Transverse colon (tissue), 4 donors: ENCODE results near the gene GPR33. TPM values are rescaled to one million over a fixed set of nuclear protein-coding genes. Genes with fewer than 3 reads are reported as not detected.
A peak's percentile ranks its signal among the peaks of the same experiment; 100 is the strongest.

Experiments
- DNase-seq: peaks from one replicate; pipeline ENCODE4 v3.0.0-alpha.2; 2019
- H3K27ac ChIP-seq, 4 donors: fragments of 200-600 bp; sonication (generic); 2 replicates each; pipeline ENCODE4 v1.5.1; 2016 to 2018; ENCODE audit warnings: inconsistent platforms in 4 of 4
- H3K27me3 ChIP-seq: fragments of 200-600 bp; sonication (generic); 2 replicates; pipeline ENCODE4 v1.5.1; 2017; ENCODE audit warnings: inconsistent platforms
- H3K36me3 ChIP-seq, 4 donors: fragments of 200-600 bp; sonication (generic); 2 replicates each; pipeline ENCODE4 v1.5.1; 2017 to 2019; ENCODE audit warnings: inconsistent platforms in 4 of 4
- H3K4me1 ChIP-seq, 4 donors: fragments of 200-600 bp; sonication (generic); 2 replicates each; pipeline ENCODE4 v1.5.1; 2017 to 2020; ENCODE audit warnings: inconsistent platforms in 4 of 4
- H3K4me3 ChIP-seq, 4 donors: fragments of 200-600 bp; sonication (generic); 1 replicate in 1 of 4; 2 replicates in 3 of 4; pipeline versions ENCODE4 v1.5.1 to v1.6.1; 2017 to 2019; ENCODE audit warnings: inconsistent platforms in 4 of 4
- H3K9me3 ChIP-seq, 2 donors: fragments of 200-600 bp; sonication (generic); 2 replicates each; pipeline ENCODE4 v1.5.1; 2017 to 2019; ENCODE audit warnings: inconsistent platforms in 2 of 2
- EP300 ChIP-seq: sonication (generic); formaldehyde crosslinking; IDR thresholded peaks from one replicate; pipeline ENCODE4 v1.6.1; 2017; ENCODE audit warnings: antibody characterized with exemption, low read depth
- POLR2A ChIP-seq: fragments of 450-650 bp; IDR thresholded peaks from one replicate; pipeline ENCODE4 v1.6.1; 2016; ENCODE audit warnings: antibody characterized with exemption, mild to moderate bottlenecking, moderate library complexity
- POLR2AphosphoS5 ChIP-seq, 3 donors: sonication (generic); formaldehyde crosslinking; IDR thresholded peaks; one replicate each; pipeline ENCODE4 v1.6.1; 2016; ENCODE audit warnings: antibody characterized with exemption in 3 of 3
- WGBS, 2 donors: methylation state at CpG; one replicate each; pipeline ENCODE4 v1.1.5; 2018; ENCODE audit warnings: low coverage in 1 of 2; 5-methylcytosine and 5-hydroxymethylcytosine counted together
- in situ Hi-C, 4 donors: fragments of 200-750 bp; cut with MboI; loops; one replicate each; pipeline versions ENCODE4 v1.15.0 to v1.15.1; 2017; ENCODE audit warnings: low sequenced_read_pairs in 3 of 4, low pct_ligation_motif_present in 1 of 4, low pct_unique_long_range_greater_than_20kb in 1 of 4
- intact Hi-C: fragments of 100-400 bp; cut with DNase I; formaldehyde crosslinking; loops from one replicate; pipeline ENCODE4 v1.15.1; 2023; ENCODE audit warnings: low total_unique reads
- total RNA-seq, 4 donors: library from RNA; depleted of rRNA; stranded (reverse); fragments of >200 nt; gene quantifications; one replicate each; pipeline ENCODE4 v1.1.0, GENCODE V29; 2016
- TF ChIP-seq, protein P1 (sequence below), 5 experiments: fragments of 200-600 bp in 3 of 5; fragments of 450-650 bp in 2 of 5; sonication (generic) in 3 of 5; IDR thresholded peaks; 1 replicate in 2 of 5; 2 replicates in 3 of 5; pipeline ENCODE4 v1.5.1; 2016 to 2017; ENCODE audit warnings: antibody characterized with exemption in 5 of 5, inconsistent platforms in 3 of 5, mild to moderate bottlenecking in 2 of 5, moderate library complexity in 1 of 5

Gene GPR33, protein sequence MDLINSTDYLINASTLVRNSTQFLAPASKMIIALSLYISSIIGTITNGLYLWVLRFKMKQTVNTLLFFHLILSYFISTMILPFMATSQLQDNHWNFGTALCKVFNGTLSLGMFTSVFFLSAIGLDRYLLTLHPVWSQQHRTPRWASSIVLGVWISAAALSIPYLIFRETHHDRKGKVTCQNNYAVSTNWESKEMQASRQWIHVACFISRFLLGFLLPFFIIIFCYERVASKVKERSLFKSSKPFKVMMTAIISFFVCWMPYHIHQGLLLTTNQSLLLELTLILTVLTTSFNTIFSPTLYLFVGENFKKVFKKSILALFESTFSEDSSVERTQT
- total RNA-seq = not detected

DNA sequence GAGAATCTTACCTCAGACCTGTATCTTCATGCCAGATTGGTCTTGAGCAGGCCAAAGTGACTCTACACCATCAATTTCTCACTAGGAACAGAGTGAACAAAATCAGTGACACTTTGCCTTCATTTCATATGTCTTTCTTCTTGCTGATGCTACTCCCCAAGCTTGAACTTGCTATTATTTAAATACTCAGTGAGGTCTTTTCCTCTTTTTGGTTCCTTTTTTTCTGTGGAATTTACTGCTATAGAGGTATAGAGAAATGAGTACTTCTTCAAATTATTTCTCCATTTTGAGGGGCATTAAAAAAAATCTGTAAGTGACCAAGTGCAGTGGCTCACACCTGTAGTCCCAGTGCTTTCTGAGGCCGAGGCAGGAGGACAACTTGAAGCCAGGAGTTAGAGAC is at the start of gene GPR33:
GPR33 (minus strand) TSS at position 154 of the 400 bp plus-strand sequence. CDS start 4,074 bp downstream, outside the sequence.
- no peaks in the 10 kb centered on the region for H3K4me1 ChIP-seq
- in situ Hi-C loops (no loop called here), intact Hi-C loops (no loop called here)
- H3K27me3 ChIP-seq = no peaks in the 10 kb centered on the region
- TF ChIP-seq POLR2AphosphoS5 (IDR thresholded peaks at IDR 0.05) (no peak), EP300 (no peak), POLR2A (no peak)
- TF ChIP-seq, protein P1, sequence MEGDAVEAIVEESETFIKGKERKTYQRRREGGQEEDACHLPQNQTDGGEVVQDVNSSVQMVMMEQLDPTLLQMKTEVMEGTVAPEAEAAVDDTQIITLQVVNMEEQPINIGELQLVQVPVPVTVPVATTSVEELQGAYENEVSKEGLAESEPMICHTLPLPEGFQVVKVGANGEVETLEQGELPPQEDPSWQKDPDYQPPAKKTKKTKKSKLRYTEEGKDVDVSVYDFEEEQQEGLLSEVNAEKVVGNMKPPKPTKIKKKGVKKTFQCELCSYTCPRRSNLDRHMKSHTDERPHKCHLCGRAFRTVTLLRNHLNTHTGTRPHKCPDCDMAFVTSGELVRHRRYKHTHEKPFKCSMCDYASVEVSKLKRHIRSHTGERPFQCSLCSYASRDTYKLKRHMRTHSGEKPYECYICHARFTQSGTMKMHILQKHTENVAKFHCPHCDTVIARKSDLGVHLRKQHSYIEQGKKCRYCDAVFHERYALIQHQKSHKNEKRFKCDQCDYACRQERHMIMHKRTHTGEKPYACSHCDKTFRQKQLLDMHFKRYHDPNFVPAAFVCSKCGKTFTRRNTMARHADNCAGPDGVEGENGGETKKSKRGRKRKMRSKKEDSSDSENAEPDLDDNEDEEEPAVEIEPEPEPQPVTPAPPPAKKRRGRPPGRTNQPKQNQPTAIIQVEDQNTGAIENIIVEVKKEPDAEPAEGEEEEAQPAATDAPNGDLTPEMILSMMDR (IDR thresholded peaks at IDR 0.05) = no peak
- no peak within 1 kb of the TSS for H3K4me3 ChIP-seq
- no peaks in the 10 kb centered on the region for H3K36me3 ChIP-seq
- no peak within 1 kb of the TSS for H3K27ac ChIP-seq
- no peaks in the 10 kb centered on the region for H3K9me3 ChIP-seq
- WGBS, 2 donors = 63 to 80% methylated on average over 1 of the region's 1 CpG
- DNase-seq = no peak

GRCh38 chr14:31536201-31536960 is 48.5 kb upstream of the GPR33 start:
- 68 to 74% methylated on average over 3 to 5 of the region's 5 CpGs for WGBS, 2 donors
- no peaks in the 10 kb centered on the region for H3K9me3 ChIP-seq
- TF ChIP-seq POLR2AphosphoS5 (IDR thresholded peaks at IDR 0.05) (no peak), POLR2A (no peak), EP300 (no peak)
- TF ChIP-seq, protein P1 (IDR thresholded peaks at IDR 0.05) = no peak
- intact Hi-C loops = no loop called here
- in situ Hi-C loops = no loop called here
- H3K27ac ChIP-seq = no peak overlapping the region
- DNase-seq = peak; percentile 15
- no peaks in the 10 kb centered on the region for H3K27me3 ChIP-seq
- peaks cover 0 to 7% (median 2%) of the 10 kb centered on the region in 4 donors for H3K4me1 ChIP-seq
- no peaks in the 10 kb centered on the region for H3K36me3 ChIP-seq
- no peak overlapping the region for H3K4me3 ChIP-seq

- 42 to 62% methylated on average over 7 of the region's 7 CpGs for WGBS, 2 donors
- Histone ChIP-seq H3K27ac (no peak overlapping the region), H3K9me3 (no peaks in the 10 kb centered on the region), H3K27me3 (no peaks in the 10 kb centered on the region), H3K4me3 (no peak overlapping the region), H3K36me3 (no peaks in the 10 kb centered on the region), H3K4me1 (peaks cover 0 to 4% (median 0%) of the 10 kb centered on the region in 4 donors)
- TF ChIP-seq EP300 = no peak
- TF ChIP-seq POLR2AphosphoS5 (IDR thresholded peaks at IDR 0.05) = no peak
- no peak for TF ChIP-seq POLR2A
- TF ChIP-seq, protein P1 (IDR thresholded peaks at IDR 0.05) = no peak
- in situ Hi-C loops = no loop called here
- no peak for DNase-seq
- intact Hi-C loops = no loop called here
Observed at GRCh38 chr14:31530136-31530535, 42.3 kb upstream of the GPR33 start.

DNA sequence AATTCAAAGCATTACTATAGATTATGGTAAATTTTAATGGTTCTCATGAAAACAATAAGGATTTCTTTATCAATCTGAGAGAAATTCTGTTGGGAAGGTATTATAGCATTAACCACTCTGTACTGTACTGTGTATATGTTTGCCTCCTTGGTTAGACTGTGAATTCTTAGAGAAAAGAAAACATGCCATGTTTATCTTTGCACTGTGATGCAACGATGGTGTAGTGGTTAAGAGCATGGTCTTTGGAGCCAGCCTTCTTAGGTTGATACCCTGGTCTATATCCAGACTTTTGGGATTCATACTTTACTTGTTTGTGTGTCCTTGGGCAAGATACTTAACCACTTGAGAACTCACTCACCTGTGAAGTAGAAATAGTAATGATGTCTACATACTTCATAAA is 41.2 kb upstream of the GPR33 start:
- Histone ChIP-seq H3K27ac (no peak overlapping the region), H3K9me3 (no peaks in the 10 kb centered on the region), H3K4me3 (no peak overlapping the region), H3K36me3 (no peaks in the 10 kb centered on the region), H3K27me3 (no peaks in the 10 kb centered on the region), H3K4me1 (no peaks in the 10 kb centered on the region)
- intact Hi-C loops (no loop called here), in situ Hi-C loops (no loop called here)
- WGBS, 2 donors = 20 to 66% methylated on average over 1 of the region's 1 CpG
- no peak for DNase-seq
- TF ChIP-seq POLR2A = no peak
- no peak for TF ChIP-seq EP300
- TF ChIP-seq, protein P1 (IDR thresholded peaks at IDR 0.05) = no peak
- no peak for TF ChIP-seq POLR2AphosphoS5 (IDR thresholded peaks at IDR 0.05)
